Ishikawa (cell line): ENCODE measurements around the gene DIS3L2.

Experiments used
- CEBPB ChIP-seq: IDR thresholded peaks from 2 replicates; pipeline ENCODE4 v1.6.1; 2012
- CREB1 ChIP-seq: IDR thresholded peaks from 2 replicates; pipeline ENCODE4 v1.6.1; 2012; ENCODE audit warnings: low read depth
- EGR1 ChIP-seq: IDR thresholded peaks from 2 replicates; pipeline ENCODE4 v1.6.1; 2012
- EP300 ChIP-seq: IDR thresholded peaks from 2 replicates; pipeline ENCODE4 v1.6.1; 2012; ENCODE audit warnings: borderline replicate concordance
- FOXM1 ChIP-seq: IDR thresholded peaks from 2 replicates; pipeline ENCODE4 v1.6.1; 2012; ENCODE audit warnings: low read depth, borderline replicate concordance
- MAX ChIP-seq: IDR thresholded peaks from 2 replicates; pipeline ENCODE4 v1.6.1; 2012
- NFIC ChIP-seq: IDR thresholded peaks from 2 replicates; pipeline ENCODE4 v1.6.1; 2012
- RAD21 ChIP-seq: IDR thresholded peaks from 2 replicates; pipeline ENCODE4 v1.6.1; 2012; ENCODE audit warnings: low read depth
- REST ChIP-seq: IDR thresholded peaks from 2 replicates; pipeline ENCODE4 v1.6.1; 2012; ENCODE audit warnings: low read depth, mild to moderate bottlenecking
- TAF1 ChIP-seq: IDR thresholded peaks from 2 replicates; pipeline ENCODE4 v1.6.1; 2012; ENCODE audit warnings: low read depth, mild to moderate bottlenecking
- TCF12 ChIP-seq: IDR thresholded peaks from 2 replicates; pipeline ENCODE4 v1.6.1; 2012; ENCODE audit warnings: low read depth
- TEAD4 ChIP-seq: IDR thresholded peaks from 2 replicates; pipeline ENCODE4 v1.6.1; 2012
- USF1 ChIP-seq: IDR thresholded peaks from 2 replicates; pipeline ENCODE4 v1.6.1; 2012
- YY1 ChIP-seq: IDR thresholded peaks from 2 replicates; pipeline ENCODE4 v1.6.1; 2012; ENCODE audit warnings: low read depth
- ZBTB7A ChIP-seq: IDR thresholded peaks from 2 replicates; pipeline ENCODE4 v1.6.1; 2012; ENCODE audit warnings: low read depth

DIS3L2 gene

GRCh38 chr2:232352511-232353091, 391.1 kb downstream of the DIS3L2 start:
- no peak for TF ChIP-seq EP300
- no peak for TF ChIP-seq MAX
- TF ChIP-seq USF1: no peak
- TF ChIP-seq NFIC: no peak
- TF ChIP-seq TAF1: no peak
- TF ChIP-seq EGR1: no peak
- no peak for TF ChIP-seq CREB1
- no peak for TF ChIP-seq YY1
- TF ChIP-seq REST: no peak
- no peak for TF ChIP-seq ZBTB7A
- TF ChIP-seq FOXM1: no peak
- TF ChIP-seq TEAD4: no peak
- TF ChIP-seq RAD21: no peak
- TF ChIP-seq TCF12: no peak
- TF ChIP-seq CEBPB: no peak

- TF ChIP-seq RAD21 (no peak), TCF12 (no peak), NFIC (no peak), EP300 (no peak), YY1 (no peak), TEAD4 (no peak), EGR1 (no peak), ZBTB7A (no peak), CEBPB (no peak), REST (no peak), FOXM1 (no peak), USF1 (no peak), MAX (no peak), CREB1 (no peak), TAF1 (no peak)
These were observed 391.6 kb downstream of the DIS3L2 start for GRCh38 chr2:232353096-232353495.

GRCh38 chr2:232353660-232354059, 392.1 kb downstream of the DIS3L2 start:
- no peak for TF ChIP-seq CREB1
- no peak for TF ChIP-seq ZBTB7A
- TF ChIP-seq TEAD4: no peak
- no peak for TF ChIP-seq YY1
- no peak for TF ChIP-seq USF1
- no peak for TF ChIP-seq EP300
- no peak for TF ChIP-seq REST
- no peak for TF ChIP-seq CEBPB
- no peak for TF ChIP-seq TAF1
- TF ChIP-seq TCF12: no peak
- TF ChIP-seq NFIC: no peak
- TF ChIP-seq RAD21: no peak
- no peak for TF ChIP-seq FOXM1
- no peak for TF ChIP-seq MAX
- no peak for TF ChIP-seq EGR1

GRCh38 chr2:232354069-232354468, 392.6 kb downstream of the DIS3L2 start:
- TF ChIP-seq EGR1: no peak
- TF ChIP-seq EP300: no peak
